Stimulated activated CD4-positive, alpha-beta T cell treated with anti-CD3 and anti-CD28 coated beads, Interleukin-12 subunit alpha, Interleukin-12 subunit beta, amount 100 ng/mL, for 4 hours (primary cell): Measurements from ENCODE around the gene PABPC5.

Experiments
- DNase-seq: peaks from one replicate; pipeline ENCODE4 v3.0.0-alpha.2; 2020

PABPC5 gene

DNA sequence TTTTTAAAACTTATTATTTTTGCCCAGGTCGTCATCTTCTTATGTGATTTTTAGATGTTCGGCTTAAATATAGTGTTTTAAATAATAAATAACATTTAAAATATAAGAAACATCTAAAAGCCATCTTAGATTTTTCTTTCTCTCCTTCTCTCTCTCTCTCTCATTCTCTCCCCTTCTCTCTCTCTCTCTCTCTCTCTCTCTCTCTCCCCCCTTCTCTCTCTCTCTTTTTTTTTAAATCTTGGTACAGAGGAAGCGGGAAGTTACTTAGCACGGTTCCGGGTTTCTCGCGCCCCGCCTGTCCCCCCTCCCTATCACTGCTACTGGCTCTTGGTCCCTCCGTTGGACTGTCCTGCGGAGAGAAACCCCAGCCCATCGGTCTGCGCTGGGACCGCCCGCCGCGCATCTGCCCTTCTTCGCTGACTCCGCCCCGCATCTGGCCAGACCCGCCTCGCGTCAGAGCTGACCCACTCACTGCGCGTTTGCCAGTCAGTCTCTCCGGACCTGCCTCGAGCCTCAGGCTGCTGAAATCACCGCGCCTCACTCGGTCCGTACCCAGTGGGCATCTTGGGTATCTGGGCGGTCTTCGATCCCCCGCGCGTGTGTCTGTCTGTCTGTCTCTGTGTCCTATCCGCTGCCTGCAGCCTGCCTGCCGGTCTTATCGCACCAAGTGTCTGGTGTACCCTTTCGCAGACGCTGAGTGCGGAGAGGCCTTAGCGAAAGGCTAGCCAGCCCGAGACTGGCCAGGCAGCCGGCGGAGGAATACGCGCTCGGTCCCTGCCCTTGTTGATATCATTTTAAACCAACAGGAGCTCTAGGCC, at the start of gene PABPC5:
PABPC5 (plus strand) TSS at position 489 of the 818 bp plus-strand sequence. CDS start 739 bp downstream, outside the sequence.
- no peak for DNase-seq

DNA sequence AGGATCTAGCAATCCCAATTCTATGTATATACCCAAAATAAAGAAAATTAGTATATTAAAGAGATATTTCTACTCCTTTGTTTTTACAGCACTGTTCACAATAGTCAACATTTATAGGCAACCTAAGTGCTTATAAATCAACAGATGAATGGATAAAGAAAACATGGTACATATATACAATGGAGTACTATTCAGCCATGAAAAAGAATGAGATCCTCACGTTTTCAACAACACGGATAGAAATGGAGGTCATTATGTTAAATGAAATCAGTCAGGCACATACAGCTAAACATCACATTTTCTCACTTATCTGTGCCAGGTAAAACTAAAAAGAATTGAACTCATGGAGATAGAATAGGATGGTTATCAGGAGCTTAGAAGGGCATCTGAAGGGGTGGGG, 45.6 kb upstream of the PABPC5 start:
- no peak for DNase-seq

DNA sequence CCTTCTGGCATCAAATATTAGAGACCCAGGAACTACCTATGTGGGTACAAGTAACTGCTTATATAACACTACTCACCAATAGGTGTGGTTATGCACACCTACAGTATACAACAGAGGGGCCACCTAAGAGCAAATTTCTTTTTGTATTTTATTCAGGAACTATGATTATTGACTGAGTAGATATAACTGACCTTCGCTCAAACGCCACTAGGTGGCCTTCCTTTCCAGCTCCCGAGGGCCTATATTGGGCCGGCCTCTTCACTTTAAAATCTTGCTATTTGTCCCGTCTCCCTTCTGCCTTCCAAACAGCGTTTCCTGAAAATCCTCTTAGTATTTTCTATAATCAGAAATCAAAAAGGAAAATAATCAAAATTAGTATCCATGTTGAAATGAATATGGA, 19.9 kb upstream of the PABPC5 start:
- DNase-seq = no peak

DNA sequence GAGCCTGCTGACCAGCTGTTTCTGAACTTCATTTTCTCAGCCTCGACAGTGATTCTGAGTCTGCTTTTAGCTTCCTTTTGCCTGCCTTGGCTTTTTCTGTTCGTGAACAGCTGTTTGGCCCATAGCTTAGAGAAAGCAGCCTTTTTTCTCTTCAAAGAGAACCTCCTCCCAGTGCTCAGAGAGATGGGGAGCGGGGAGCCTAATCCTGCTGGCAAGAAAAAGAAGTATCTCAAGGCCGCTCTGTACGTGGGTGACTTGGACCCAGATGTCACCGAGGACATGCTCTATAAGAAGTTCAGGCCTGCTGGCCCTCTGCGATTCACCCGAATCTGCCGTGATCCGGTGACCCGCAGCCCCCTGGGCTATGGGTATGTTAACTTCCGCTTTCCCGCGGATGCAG, 756 bp downstream of the PABPC5 start:
- DNase-seq = no peak
